Right forelimb (tissue), 1 donor: ENCODE data around the gene RHO.
"Not testable (repeated sequence)": the region's sequence is repeated elsewhere in the genome, so short reads cannot be mapped to it uniquely, and the experiment has no call there.

Experiments
- DNase-seq: peaks from one replicate; pipeline ENCODE4 v3.0.0-alpha.2; 2018

RHO gene

DNA sequence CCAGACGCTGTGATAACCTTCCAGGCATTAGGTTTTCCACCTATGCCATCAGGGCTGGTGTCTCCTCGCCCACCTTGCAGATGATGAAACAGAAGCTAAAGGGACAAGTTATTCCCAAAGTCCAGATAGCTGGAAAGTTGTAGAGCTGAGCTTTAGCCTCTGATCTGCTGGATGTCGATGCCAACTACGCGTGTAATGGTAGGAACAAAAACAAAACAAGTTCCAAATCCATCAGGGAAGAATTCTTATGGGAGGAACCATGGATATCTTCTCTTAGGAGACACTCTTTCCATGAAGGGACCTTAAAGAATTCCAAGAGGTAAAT lies 28.1 kb upstream of the RHO start:
- no peak for DNase-seq

DNA sequence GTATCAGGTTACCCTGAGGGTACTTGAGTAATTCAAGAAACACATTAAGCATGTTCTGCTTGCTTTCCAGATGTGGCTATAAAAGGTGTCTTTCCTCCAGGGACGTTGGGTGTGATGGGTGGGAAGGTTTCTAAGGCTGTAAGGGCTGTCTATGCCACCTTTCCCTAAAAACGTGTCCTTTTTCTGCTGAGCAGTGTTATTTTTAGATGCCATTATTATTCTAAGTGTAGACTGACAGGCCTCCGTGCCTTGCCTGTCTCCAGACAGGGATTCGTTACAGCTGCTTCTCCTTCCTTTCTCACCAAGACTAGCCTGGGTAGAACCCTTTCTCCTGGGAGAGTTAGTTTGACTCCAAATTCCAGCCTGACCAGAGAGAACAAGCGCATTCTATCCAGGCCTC lies 26.8 kb upstream of the RHO start:
- no peak for DNase-seq

DNA sequence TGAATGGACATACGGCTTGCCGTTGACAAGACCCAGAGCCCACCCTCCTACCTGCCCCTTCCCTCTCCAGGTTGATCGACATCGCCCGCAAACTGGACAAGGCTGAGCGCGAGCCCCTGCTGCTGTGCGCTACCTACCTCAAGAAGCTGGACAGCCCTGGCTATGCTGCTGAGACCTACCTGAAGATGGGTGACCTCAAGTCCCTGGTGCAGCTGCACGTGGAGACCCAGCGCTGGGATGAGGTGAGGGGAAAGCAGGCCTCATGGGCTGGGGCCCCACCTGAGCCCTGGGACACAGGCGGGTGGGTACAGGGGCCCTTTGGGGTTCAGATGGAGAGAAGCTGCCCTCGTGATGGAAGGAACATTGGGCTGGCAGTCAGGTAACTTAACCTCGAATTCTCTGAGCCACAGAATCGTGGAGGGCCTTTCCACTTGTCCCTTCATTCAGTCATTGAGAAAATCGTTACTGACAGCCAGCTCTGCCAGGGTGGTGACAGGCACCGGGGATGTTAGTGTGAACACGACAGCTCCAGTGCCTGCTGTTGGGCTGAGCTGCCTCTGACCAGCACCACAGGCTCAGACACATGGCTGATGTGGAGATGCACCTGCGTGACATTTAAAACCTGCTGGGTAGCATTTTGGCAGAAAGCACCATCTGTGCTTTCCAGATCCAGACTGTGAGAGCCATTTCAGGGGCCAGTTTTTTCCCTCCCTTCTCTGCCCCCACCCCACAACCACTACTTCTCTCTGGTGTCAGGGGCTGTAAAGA lies 25.6 kb upstream of the RHO start:
- DNase-seq, result no peak

DNA sequence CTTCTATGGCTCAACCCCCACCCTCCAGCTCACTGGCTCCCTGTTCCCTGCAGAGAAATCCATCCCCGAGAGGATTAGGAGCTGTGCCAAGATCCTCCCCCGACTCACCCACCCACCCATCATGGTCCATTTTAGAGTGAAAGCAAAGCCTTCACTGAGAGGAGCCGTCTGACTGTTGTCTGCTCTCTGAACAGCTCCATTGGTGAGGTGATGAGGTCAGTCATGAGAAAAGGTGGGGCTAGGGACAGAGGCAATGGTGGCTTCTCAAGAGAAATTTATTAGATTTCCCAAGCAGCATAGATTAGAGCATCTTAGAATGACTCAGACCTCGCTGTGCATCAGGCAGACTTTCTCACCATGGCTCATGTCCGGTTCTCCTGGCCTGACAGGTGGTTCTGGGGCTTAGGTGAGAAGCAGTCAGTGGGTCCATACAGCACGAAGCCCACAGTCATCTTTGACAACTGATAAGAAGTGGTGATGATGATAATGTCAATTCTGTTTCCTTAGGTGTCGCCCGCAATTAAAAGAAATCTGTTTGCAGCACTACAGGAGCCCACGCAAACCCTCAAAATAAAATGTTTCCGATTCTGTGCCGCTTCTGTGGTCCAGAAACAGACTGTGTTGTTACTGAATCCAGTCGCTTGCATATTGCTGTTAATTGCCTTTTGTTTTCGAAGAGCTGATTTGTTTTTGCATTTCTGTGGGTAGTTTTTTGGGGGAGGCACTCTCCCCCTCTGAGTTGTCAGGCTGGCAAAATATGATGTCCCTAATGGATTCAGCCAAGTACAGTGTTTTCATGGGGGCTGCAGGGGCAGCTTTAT lies 24.8 kb upstream of the RHO start:
- no peak for DNase-seq

DNA sequence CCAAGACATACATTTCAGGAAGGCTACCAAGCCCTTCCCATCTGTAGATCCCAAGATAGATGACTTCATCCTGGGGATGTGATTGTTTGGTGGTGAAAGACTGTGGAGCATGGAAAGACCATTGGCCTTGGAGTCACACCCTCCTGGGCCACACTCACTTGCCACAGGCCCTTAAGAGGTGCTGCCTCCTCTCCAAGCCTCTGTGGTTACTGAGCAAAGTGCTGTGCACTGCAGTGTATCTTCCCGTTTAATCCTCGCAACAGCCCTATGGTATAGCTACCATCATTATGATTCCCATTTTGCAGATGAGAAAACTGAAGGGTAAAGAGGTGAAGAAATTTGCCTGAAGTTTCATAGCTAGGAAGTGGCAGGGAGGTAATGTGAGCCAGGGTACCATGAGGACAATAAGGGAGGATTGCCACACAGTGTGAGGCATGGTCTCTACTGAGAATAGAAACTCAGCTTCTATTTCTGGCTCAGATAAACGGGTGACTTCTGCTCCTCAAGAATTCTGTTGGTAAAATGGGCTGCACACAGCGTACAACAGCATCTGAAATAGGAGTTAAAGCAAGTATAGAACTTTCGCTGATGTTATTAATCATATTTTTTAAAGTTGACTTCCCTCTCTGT lies 23.9 kb upstream of the RHO start:
- DNase-seq, result no peak

DNA sequence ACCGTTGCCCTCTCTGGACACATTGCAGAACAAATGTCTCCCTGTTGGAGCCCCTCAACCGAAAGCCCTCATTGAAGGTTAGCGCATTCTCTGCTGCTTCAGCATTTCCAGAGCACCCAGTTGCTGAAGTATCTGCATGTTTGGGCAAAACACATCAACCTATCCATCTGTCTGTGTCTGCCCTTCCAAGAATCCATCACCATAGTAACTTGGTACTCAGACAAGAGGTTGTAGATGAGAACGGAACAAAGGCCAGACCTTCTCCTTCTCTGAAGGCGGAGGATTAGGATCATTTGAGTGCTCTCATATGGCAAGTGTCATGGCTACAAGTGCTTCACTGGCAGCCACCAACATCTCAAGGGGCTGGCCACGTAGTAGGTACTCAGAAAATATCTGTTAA lies 23.1 kb upstream of the RHO start:
- DNase-seq, result no peak

DNA sequence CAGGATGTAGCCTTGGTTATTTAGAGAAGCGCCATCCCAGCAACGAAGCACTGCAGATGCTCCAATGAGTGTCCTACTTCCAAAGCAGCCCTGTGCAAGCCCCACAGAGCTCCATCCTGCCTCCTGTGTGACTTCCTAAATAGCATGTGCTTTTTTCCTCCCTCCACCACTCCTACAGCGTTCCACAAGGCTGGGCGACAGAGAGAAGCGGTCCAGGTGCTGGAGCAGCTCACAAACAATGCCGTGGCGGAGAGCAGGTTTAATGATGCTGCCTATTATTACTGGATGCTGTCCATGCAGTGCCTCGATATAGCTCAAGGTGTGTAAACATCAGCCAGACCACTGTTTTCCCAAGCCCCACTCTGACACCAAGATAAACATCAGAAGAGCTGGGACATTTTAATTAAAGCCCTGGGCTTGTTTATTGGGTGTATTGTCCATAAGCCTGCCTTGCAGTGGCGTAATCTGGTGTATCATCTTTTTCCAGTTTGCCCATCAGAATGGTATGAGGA lies 22.2 kb upstream of the RHO start:
- DNase-seq, result no peak

DNA sequence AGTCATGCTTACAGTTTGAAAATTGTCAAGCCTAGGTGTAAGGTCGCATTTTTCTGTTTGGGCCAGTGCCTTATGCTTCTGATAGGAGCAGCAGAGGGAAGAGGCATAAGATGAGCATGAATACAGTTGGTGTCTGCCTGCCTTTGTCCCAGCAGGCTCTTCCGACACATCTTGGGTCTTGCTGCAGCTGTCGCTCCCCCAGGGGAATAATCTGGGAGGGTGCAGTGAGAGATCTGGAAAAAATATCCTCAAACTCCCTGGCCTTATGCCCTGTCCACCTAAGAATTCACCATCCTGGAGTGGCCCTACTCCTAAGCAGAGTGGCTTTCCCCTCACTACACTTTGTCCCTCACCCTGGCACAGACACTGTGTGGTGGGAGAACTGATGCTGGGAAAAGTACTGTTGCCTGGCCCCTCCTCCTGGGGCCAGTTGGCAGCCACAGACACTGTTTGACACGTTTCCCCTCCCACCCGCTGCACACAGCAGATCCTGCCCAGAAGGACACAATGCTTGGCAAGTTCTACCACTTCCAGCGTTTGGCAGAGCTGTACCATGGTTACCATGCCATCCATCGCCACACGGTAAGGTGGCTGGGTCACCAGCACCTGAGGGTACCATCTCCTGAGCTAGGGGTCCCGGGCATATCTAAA lies 21.1 kb upstream of the RHO start:
- DNase-seq, result no peak

DNA sequence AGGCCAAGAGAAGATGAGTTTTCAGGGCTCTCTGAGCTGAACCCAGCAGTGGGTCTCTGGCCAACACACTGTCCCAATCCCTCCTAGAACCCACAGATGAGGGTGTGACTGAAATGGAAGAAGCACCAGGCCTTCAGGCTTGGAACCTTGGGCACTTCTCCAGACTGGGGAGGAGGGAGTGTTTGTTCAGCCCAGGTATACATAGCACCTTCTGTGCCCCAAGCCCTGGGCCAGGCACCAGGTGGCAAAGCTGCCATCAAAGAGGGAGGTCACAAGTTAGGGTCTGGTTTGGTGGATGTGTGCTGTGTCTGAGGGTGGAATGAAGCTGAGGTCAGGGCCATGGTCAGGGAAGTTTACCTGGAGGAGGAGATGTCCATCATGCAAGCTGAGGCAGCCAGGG lies 15.8 kb upstream of the RHO start:
- no peak for DNase-seq

DNA sequence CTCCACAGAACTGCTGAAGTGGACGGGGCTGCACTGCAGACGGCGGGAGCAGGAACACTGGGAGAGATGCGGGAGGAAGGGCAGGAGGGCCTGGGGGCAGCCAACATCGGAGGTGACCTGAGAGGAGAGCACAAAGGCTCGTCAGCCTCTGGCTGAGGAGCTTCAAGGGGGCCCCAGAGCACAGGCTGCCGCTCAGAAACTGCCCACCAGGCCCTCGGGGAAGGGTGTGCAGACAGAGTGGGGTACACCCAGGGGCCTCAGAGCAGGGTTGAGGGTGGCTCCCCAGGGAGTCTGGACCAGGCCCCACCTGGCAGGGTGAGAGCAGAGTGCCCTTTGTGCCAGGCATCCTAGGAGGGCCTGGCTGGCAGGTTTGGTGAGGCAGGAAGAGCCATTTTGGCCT lies 14.7 kb upstream of the RHO start:
- DNase-seq, result no peak

DNA sequence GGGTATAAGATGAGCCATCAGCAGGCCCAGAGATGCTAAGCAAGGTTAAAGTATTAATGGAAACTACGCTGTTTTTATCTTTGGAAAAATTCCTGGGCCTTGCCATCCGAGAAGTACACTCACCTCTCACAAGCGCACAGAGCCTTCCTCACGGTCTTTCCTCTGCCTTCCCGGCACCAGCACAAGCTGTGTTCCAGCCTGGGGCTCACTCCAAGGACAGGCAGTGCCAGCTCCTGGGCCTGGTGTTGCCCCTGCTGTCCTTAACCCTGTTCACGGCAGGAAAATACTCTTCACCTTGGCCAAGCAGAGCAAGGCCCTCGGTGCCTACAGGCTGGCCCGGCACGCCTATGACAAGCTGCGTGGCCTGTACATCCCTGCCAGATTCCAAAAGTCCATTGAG lies 14.3 kb upstream of the RHO start:
- DNase-seq, result no peak

DNA sequence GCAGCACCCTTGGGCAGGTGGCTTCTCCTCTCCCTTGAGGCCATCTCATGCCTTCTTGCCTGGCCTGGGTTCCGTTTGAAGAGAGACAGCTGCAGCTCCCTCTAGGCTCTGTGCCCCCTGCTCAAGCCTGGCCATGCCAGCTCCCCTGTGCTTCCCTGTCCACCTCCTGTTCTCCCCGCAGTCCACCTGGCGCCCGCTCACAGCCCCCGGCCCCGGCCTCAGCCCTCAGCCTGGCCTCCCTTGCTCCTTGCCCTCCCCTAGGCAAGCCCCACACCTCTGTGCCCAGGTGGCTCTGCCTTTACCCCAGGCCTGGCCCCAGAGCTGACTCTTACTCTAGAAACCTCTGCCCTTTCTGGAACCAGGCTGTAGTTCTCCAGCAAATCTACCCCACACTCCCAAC lies 13.9 kb upstream of the RHO start:
- no peak for DNase-seq

DNA sequence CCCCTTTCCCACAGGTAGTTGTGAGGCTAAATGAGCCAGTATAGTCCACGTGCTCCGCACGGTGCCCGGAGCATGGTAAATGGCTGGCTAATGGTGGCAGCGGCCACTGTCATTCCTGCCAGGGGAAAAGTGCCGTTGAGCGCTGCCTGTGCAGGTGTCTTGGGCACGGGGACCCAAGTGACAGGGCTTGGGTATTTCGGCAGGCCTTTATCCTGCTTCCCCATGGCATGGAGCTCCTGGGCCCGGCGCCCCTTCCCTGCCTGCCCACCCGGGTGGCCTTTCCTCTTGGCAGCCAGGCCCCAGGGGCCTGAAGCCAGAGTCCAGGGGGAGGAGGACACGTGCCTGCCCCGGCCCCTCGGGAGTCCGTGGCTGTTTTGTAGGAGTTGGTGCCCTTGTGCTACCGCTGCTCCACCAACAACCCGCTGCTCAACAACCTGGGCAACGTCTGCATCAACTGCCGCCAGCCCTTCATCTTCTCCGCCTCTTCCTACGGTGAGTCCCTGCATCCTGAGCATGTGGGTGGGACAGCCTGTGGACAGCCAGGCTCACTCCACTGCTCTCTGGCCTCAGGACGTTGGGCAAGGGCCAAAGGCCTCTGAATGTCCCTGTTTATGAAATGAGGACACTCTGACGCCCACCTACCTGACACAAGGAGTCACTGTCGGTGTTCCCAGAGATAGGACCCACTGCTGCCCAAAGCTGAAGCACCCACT lies 13.2 kb upstream of the RHO start:
- DNase-seq, result not testable (repeated sequence)

DNA sequence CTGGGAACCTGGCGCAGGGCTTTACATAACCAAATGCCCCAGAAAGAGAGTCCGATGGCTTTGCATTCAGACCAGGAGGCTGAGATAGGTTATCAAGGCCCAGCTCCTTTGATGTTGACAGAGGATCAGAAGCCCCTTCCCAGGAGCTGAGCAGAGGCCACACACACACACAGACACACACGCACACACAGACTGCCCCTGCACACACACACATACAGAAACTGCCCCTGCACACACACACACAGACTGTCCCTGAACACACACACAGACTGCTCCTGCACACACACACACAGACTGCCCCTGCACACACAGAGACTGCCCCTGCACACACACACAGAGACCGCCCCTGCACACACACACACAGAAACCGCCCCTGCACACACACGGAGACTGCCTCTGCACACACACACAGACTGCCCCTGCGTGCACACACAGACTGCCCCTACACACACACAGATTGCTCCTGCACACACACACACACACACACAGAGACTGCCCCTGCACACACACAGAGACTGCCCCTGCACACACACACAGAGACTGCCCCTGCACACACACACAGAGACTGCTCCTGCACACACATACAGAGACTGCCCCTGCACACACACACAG lies 12.5 kb upstream of the RHO start:
- not testable (repeated sequence) for DNase-seq

DNA sequence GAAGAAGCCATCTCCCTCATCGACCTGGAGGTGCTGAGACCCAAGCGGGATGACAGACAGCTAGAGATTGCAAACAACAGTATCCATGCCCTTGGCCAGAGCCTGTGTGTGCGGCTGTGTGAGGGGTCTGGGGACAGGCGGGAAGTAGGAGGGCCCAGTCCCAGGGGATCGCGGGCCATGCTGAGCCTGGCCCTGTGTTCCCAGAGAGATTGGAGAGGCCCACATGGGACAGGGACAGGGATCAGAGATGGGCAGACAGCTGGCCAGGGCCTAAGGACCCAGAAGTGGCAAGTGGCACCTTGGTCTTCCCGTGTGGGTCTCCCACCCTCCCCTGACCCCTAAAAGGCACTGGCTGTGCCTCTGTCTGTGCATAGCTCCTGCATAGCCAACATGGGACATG lies 10.9 kb upstream of the RHO start:
- DNase-seq, result no peak

DNA sequence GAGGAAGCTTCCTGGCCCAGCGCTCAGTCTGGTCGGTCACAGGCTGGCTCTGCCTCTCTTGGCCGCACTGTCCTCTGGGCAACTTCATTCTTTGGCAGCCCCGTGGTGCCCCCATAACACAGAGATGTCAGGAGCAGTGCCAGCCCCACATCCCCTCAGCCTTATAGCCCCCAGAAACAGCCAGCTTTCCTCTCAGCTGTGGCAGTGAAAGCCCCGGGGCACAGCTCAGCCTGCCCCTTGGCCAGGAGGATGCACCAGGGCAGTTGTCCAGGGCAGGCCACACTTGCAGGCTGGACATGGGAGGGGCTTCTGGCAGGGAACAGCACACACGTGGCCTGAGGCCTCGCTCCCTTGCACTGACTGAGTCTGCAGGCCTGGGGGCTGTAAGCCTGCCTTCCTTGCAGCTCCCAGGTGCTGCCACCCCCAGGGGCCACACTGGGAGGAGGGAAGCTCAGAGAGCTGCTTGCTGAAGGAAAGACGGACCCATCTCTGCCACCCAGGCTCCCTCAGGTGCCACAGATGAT lies 10.3 kb upstream of the RHO start:
- no peak for DNase-seq

DNA sequence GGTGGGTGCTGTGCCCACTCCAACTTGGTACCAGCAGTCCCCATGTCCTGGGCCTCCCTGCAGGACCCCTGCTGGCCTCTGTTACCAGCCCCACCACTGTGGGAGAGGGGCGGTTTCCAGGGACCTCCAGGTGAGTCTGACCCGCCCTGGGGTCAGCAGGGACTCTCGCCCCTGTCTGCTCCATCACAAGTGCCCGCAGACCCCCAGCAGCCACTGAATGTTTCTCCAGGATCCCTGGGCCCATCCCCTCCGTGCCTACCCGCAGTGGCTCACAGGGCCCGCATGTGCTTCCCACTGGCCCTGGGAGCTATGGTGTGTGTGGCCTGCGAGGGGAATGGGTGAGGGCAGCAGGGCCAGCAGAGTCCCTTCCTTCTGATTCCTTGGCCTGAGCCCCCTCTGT lies 9.9 kb upstream of the RHO start:
- no peak for DNase-seq

DNA sequence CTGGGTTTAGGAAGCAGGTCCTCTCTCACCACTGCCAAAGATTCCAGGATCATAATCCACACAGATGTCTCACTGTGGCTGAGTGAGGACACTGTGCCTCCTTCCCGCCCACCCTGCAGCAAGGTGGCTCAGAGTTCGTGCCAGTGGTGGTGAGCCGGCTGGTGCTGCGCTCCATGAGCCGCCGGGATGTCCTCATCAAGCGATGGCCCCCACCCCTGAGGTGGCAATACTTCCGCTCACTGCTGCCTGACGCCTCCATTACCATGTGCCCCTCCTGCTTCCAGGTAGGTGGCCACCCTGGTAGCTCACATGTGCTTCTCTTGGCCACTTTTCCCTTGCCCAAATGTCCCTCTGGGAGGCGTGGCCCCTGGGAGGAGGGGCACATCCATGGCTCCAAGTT lies 9.0 kb upstream of the RHO start:
- DNase-seq, result no peak

DNA sequence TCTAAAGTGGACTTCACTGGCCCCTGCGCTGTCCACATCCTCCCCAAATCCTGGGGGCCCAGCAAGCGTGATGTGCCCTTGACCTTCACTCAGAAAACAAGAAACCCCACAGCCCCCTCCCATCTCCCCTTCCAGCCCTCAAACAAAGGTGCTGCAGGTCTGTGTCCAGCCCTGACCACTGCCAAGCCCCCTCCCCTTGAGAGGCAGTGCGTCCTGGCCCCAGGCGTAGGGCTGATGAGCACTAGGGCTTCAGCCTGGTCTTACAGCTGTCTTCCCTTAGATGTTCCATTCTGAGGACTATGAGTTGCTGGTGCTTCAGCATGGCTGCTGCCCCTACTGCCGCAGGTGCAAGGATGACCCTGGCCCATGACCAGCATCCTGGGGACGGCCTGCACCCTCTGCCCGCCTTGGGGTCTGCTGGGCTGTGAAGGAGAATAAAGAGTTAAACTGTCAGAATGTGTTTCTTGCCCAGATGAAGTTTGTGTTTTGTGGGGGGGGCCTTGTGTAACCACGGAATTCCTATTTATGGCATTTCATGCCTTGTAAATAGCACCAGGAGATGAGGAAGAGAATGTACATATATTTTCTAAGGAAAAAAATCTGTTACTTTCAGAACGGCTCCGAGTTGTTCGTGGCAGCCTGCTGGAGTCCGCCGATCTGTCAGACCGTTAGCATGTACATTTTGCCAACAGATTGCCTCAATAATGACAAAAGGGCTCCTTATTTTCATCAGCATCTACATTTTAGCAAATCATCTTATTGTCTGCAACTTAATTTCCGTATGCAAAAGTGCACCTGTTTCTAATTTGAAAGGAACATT lies 8.3 kb upstream of the RHO start:
- DNase-seq, result no peak

DNA sequence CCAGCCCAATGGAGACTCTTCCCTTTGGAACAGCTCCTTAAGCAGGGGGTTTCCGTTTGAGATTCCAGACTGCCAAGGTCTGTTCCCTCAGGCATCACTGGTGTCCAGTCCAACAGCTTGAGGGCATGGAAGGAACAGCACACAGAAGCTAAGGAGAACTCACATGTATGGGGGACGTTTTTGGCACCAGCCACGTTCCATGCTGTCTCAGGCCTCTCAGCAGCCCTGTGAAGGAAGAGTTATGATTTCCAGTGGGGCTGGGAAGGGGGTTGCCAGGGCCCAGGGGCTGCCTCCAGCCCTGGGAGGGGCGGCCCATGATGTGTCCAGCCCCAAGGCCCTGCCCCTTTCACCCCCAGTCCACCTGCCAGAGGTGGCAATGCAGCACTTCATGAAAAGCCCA lies 7.5 kb upstream of the RHO start:
- no peak for DNase-seq

DNA sequence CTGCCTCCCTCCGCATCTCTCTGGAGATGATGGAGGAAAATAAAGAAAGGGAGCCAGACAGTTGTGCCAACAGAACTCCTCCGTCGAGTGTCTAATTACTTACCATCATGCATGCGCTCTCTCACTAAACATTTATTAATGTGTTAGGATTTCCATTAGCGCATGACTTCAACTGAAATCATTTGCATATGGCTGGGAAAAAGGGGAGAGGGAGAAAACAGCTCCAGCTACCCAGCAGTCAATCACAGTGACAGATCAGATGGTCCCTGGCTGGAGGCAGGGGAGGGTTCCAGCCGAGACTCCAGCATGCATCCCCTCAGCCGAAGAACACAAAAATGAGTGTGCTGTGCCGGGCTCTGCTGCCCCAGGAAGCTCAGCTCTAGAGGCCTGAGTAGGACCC lies 6.8 kb upstream of the RHO start:
- no peak for DNase-seq
